Activated CD8-positive, alpha-beta memory T cell treated with anti-CD3 and anti-CD28 coated beads, Interleukin-2, amount 10 ng/mL, durations not matched to agents 7 days and 5 days (primary cell): Measurements from ENCODE around the gene WHRN. TPM values are rescaled to one million over a fixed set of nuclear protein-coding genes. Genes with fewer than 3 reads are reported as not detected.

ENCODE experiments used
- ATAC-seq: fragments of 150-1000 bp; cut with Tn5 transposase; one replicate; pipeline ENCODE4 v1.10.0; 2021; ENCODE audit warnings: moderate library complexity
- CTCF ChIA-PET: fragments of 350-600 bp; sonication (Branson Sonifier 250); formaldehyde crosslinking; loops from one replicate; lab custom pipeline; 2021; ENCODE audit warnings: antibody characterized with exemption; lab: Charles Lee
- DNase-seq: peaks from one replicate; pipeline ENCODE4 v3.0.0-alpha.2; 2020
- H3K27ac Mint-ChIP-seq: one replicate; pipeline ENCODE4 v1.8.0; 2021; ENCODE audit warnings: mild to moderate bottlenecking, mixed read lengths
- H3K27me3 Mint-ChIP-seq: one replicate; pipeline ENCODE4 v1.8.0; 2021; ENCODE audit warnings: mixed read lengths
- H3K36me3 Mint-ChIP-seq: one replicate; pipeline ENCODE4 v1.8.0; 2021; ENCODE audit warnings: mild to moderate bottlenecking, mixed read lengths
- H3K4me1 Mint-ChIP-seq: one replicate; pipeline ENCODE4 v1.8.0; 2021; ENCODE audit warnings: mixed read lengths
- H3K4me3 Mint-ChIP-seq: one replicate; pipeline ENCODE4 v1.8.0; 2021; ENCODE audit warnings: mild to moderate bottlenecking, moderate library complexity, mixed read lengths
- H3K9me3 Mint-ChIP-seq: one replicate; pipeline ENCODE4 v1.8.0; 2022; ENCODE audit warnings: low read depth, mixed read lengths
- total RNA-seq, 2 experiments: library from RNA; stranded (reverse); gene quantifications; one replicate each; pipeline ENCODE4 v1.2.3, GENCODE V29; 2021

Gene WHRN
- total RNA-seq, 2 experiments from 2014 or later: 6.5 to 12.4 TPM

- Mint-ChIP-seq H3K27ac (no peak overlapping the region), H3K27me3 (no peaks in the 10 kb centered on the region), H3K4me3 (no peak overlapping the region), H3K9me3 (no peaks in the 10 kb centered on the region), H3K36me3 (peaks cover 2% of the 10 kb centered on the region), H3K4me1 (peaks cover 19% of the 10 kb centered on the region)
- DNase-seq: no peak
- CTCF ChIA-PET: interaction anchor here (0.6 to 1.5 kb wide), 3 partner anchors 30 to 49 kb away, joined by 3 to 4 read pairs (median 3); no protein-coding TSS in a partner anchor
- ATAC-seq: no peak
Observed at GRCh38 chr9:114454652-114455051, 50.6 kb downstream of the WHRN start.

GRCh38 chr9:114452219-114453165 lies 52.8 kb downstream of the WHRN start:
- Mint-ChIP-seq H3K9me3 (no peaks in the 10 kb centered on the region), H3K36me3 (peaks cover 2% of the 10 kb centered on the region), H3K27me3 (no peaks in the 10 kb centered on the region), H3K4me1 (peaks cover 22% of the 10 kb centered on the region), H3K27ac (peak overlapping the region; percentile 24), H3K4me3 (no peak overlapping the region)
- DNase-seq (no peak), ATAC-seq (no peak)
- CTCF ChIA-PET: interaction anchor here (0.6 to 1.5 kb wide), 2 partner anchors 17 to 201 kb away, joined by 3 read pairs; no protein-coding TSS in a partner anchor

GRCh38 chr9:114451707-114452031 lies 53.6 kb downstream of the WHRN start:
- ATAC-seq (no peak), DNase-seq (no peak)
- Mint-ChIP-seq H3K27ac (no peak overlapping the region), H3K27me3 (no peaks in the 10 kb centered on the region), H3K36me3 (peaks cover 2% of the 10 kb centered on the region), H3K4me3 (no peak overlapping the region), H3K4me1 (peaks cover 23% of the 10 kb centered on the region), H3K9me3 (no peaks in the 10 kb centered on the region)
- CTCF ChIA-PET: interaction anchor here (0.6 to 1.5 kb wide), 2 partner anchors 17 to 202 kb away, joined by 3 read pairs; no protein-coding TSS in a partner anchor

DNA sequence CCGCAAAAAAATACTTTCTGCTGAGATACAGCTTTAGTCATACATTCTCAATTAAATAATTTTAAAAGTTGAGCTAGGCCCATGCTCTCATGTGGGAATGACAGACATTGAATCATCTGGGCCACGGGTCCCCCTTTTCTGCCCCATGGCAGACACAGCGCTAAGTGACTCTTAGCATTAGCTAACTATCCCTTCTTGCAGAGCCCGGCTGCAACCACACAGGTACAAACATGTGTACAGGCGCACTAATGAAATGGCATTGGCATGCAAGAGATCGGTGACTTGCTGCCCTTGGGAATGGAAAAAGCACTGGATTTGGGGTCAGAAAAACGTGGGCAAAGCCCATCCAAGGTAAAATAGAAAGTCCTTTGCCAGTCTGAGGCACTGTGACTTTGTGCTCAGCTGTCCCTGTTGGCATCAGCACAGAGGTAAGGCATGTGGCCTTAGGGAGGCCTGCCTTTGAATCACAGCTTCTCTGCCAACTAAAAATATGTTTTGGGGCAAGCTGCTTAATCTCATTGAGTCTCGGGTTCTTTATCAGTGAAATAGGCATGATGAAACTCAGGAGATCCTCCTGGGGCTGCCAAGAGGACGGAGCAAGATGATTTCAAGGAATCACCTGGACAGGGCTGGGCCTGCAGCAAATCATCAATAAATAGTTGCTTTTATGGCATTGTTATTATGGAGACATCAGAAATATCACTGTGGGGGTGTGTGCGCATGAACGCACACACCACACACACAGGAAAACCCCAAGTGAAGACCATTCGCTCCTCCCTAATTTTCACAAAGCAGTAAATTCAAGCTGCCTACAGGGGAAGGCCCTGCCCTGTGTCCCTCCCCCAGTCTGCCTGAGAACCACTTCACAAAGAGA lies 54.2 kb downstream of the WHRN start:
- peak; percentile 23 for ATAC-seq

DNA sequence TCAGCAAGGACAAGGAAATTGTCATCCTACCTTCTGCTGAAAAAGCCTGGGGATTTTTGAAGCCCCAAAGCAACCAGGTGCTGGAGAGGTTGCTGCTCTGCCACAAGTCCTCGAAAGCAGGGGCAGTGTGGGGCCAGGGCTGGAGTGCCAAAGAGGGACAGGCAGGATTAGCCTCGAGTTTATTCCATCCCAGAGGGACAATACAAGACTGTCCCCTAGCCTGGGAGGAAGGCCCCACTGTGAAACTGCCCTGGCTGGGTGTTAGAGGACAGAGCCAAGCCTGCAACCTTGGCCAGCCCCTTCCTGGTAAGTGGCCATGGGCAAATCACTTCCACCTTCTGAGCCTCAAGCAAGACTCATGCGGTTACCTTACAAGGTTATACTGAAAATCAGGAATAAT lies 55.1 kb downstream of the WHRN start:
- H3K36me3 Mint-ChIP-seq: peaks cover 2% of the 10 kb centered on the region
- H3K27me3 Mint-ChIP-seq: no peaks in the 10 kb centered on the region
- DNase-seq: no peak
- H3K4me3 Mint-ChIP-seq: no peak overlapping the region
- no peak overlapping the region for H3K27ac Mint-ChIP-seq
- CTCF ChIA-PET: interaction anchor here (1.1 kb wide), 1 partner anchor 8 kb away, joined by 3 read pairs; no protein-coding TSS in a partner anchor
- H3K4me1 Mint-ChIP-seq: peaks cover 23% of the 10 kb centered on the region
- no peaks in the 10 kb centered on the region for H3K9me3 Mint-ChIP-seq
- no peak for ATAC-seq

More for the DNA sequence above, 54.2 kb downstream of the WHRN start:
- Mint-ChIP-seq H3K27ac (no peak overlapping the region), H3K4me3 (no peak overlapping the region), H3K36me3 (peaks cover 2% of the 10 kb centered on the region), H3K4me1 (peaks cover 23% of the 10 kb centered on the region), H3K27me3 (no peaks in the 10 kb centered on the region), H3K9me3 (no peaks in the 10 kb centered on the region)
- CTCF ChIA-PET: interaction anchor here (1.1 to 1.5 kb wide), 2 partner anchors 9 to 16 kb away, joined by 3 read pairs; no protein-coding TSS in a partner anchor
- DNase-seq: no peak

DNA sequence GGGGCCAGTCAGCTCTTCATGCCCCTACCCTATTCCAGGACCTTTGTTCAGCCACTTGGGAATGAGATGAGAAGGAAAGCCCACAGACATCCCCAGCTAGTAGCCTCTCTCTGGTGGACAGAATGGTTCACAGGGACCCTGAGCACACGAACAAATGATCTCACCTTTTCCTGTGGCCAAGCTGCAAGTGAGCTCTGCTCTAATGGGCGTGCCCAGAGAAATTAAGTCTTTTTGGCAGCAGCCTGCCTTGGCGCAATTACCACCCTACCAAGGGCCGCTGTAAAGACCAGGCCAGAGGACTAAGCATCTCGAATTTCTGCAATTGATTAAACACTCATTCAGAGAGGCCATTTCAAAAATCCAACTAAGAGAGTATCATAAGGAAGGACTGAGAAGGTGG lies 56.0 kb downstream of the WHRN start:
- Mint-ChIP-seq H3K36me3 (peaks cover 2% of the 10 kb centered on the region), H3K27me3 (no peaks in the 10 kb centered on the region), H3K4me3 (no peak overlapping the region), H3K27ac (no peak overlapping the region), H3K4me1 (peaks cover 23% of the 10 kb centered on the region), H3K9me3 (no peaks in the 10 kb centered on the region)
- ATAC-seq (no peak), DNase-seq (no peak)
- CTCF ChIA-PET: no interaction called here

DNA sequence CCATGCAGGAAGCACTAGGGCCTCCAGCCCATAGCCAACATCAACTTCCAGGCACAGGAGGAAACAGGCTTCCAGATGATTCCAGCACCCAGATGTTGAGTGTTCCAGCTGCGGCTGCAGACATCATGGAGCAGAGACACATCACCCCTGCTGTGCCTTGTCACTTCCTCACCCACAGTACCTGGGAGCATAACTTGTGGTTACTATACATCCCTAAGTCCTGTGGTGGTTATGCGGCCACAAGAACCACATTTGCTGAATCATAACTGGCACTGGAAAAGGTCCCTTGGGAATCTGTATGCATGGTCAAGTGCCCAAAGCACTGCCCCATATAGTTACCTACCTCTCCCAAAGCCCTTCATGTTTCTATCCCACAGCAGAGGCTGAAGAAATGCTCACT lies 56.6 kb downstream of the WHRN start:
- Mint-ChIP-seq H3K4me1 (peaks cover 23% of the 10 kb centered on the region), H3K9me3 (peaks cover under 1% of the 10 kb centered on the region), H3K4me3 (no peak overlapping the region), H3K27ac (no peak overlapping the region), H3K27me3 (no peaks in the 10 kb centered on the region), H3K36me3 (peaks cover 2% of the 10 kb centered on the region)
- DNase-seq (no peak), ATAC-seq (no peak)
- CTCF ChIA-PET: no interaction called here

DNA sequence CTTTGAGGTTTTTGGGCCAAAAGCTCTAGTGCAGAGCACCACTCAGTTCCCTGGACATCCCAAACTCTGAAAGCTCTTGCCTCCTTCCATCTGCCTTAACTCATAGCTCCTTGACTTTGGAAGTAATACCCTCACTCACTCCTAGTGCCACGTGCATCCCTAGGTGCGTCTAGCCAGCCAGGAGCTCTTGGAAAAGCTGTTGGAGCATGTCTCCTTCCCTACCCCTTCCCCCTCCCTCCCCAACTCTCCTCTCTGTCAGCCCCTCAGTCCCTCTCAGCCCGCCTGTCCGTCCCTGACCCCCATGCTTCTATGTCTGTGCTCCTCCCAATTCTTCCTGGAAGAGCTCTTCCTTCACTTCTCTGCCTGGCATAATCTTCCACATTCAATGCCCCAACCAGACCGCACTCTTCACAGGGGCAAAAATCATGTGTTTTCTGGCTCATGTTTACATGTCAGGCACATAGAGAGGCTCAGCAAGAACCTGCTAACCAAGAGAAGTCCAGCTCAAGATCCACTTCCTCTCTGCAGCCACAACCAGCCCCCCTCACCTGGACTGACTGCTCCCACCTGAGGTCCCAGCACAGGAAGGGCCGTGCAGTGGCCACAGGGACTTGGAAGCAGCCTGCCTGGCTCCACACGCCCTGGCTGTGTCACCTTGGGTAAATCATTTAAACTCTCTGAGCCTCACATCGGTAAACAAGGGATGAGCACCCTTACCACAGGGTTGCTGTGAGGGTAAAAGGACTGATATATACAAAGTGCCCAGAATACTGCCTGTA lies 58.4 kb downstream of the WHRN start:
- Mint-ChIP-seq H3K27me3 (no peaks in the 10 kb centered on the region), H3K9me3 (peaks cover 5% of the 10 kb centered on the region), H3K27ac (no peak overlapping the region), H3K4me3 (no peak overlapping the region), H3K4me1 (peaks cover 12% of the 10 kb centered on the region), H3K36me3 (no peaks in the 10 kb centered on the region)
- DNase-seq (no peak), ATAC-seq (no peak)
- CTCF ChIA-PET: interaction anchor here (1.2 to 1.3 kb wide), 2 partner anchors 12 to 207 kb away, joined by 3 to 5 read pairs; no protein-coding TSS in a partner anchor

DNA sequence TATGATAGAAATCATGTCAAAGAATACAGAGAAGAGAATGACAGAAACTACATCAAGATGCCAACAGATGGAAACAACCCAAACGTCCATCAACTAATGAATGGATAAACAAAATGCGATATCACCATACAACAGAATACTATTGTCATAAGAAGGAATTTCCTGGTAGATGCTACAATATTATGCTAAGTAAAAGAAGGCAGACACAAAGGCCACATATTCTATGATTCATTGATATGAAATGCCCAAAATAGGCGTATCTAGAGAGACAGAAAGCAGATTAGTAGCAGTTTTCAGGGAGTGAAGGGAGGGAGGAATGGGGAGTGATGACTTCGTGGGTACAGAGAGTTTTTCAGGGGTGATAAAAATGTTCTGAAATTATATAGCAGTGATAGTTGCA lies 59.2 kb downstream of the WHRN start:
- Mint-ChIP-seq H3K27me3 (no peaks in the 10 kb centered on the region), H3K4me3 (no peak overlapping the region), H3K27ac (no peak overlapping the region), H3K4me1 (peaks cover 4% of the 10 kb centered on the region), H3K36me3 (no peaks in the 10 kb centered on the region), H3K9me3 (peaks cover 5% of the 10 kb centered on the region)
- CTCF ChIA-PET: interaction anchor here (1.2 to 1.3 kb wide), 2 partner anchors 11 to 208 kb away, joined by 3 to 5 read pairs; no protein-coding TSS in a partner anchor
- ATAC-seq (no peak), DNase-seq (no peak)

GRCh38 chr9:114445616-114446015 lies 59.7 kb downstream of the WHRN start:
- DNase-seq (no peak), ATAC-seq (no peak)
- CTCF ChIA-PET: no interaction called here
- H3K27me3 Mint-ChIP-seq: no peaks in the 10 kb centered on the region
- no peaks in the 10 kb centered on the region for H3K36me3 Mint-ChIP-seq
- no peak overlapping the region for H3K27ac Mint-ChIP-seq
- H3K4me3 Mint-ChIP-seq: no peak overlapping the region
- H3K4me1 Mint-ChIP-seq: peaks cover 4% of the 10 kb centered on the region
- H3K9me3 Mint-ChIP-seq: peaks cover 5% of the 10 kb centered on the region

DNA sequence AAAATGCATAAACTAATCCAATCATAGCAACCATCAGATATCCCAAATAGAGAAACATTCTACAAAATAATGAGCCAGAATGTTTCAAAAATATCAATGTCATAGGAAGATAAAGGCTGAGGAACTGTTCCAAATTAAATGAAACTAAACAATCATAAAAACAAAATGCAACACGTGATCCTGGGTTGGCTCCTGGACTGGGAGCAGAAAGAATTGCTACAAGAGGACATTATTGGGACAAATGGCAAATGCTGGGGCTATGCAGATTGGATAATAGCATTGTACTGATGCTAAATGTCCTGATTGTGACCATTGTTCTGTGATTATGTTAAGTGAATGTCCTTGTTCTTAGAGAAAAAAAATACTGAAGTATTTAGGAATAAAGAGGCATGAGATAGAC lies 63.3 kb downstream of the WHRN start:
- Mint-ChIP-seq H3K36me3 (no peaks in the 10 kb centered on the region), H3K27me3 (no peaks in the 10 kb centered on the region), H3K4me3 (no peak overlapping the region), H3K27ac (no peak overlapping the region), H3K4me1 (no peaks in the 10 kb centered on the region), H3K9me3 (peaks cover 5% of the 10 kb centered on the region)
- CTCF ChIA-PET: interaction anchor here (1.2 kb wide), 1 partner anchor 8 kb away, joined by 3 read pairs; no protein-coding TSS in a partner anchor
- ATAC-seq (no peak), DNase-seq (no peak)

DNA sequence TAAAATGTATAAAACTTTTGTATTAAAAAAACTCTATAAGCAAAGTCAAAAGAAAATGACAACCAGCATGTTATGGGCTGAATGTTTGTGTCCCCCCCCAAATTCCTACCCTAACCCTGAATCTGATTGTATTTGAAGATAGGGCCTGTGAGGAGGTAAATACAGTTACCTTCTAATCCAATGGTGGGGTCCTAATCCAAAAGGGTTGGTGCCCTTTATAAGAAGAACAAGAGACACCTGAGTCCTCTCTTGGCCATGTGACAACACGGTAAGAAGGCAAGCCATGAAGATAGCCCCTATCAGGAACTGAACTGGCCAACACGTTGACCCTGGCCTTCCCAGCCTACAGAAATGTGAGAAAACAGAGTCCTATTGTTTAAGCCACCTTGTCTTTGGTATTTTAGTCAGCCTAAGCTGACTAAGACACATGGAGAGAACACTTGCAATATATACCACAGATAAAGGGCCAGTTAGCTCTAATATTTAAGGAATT lies 67.8 kb downstream of the WHRN start:
- no peaks in the 10 kb centered on the region for H3K36me3 Mint-ChIP-seq
- H3K27ac Mint-ChIP-seq: no peak overlapping the region
- CTCF ChIA-PET: interaction anchor here (7.6 kb wide), 1 partner anchor 217 kb away, joined by 60 read pairs; no protein-coding TSS in a partner anchor
- peaks cover 5% of the 10 kb centered on the region for H3K4me1 Mint-ChIP-seq
- no peaks in the 10 kb centered on the region for H3K9me3 Mint-ChIP-seq
- no peak for DNase-seq
- no peak overlapping the region for H3K4me3 Mint-ChIP-seq
- ATAC-seq: no peak
- no peaks in the 10 kb centered on the region for H3K27me3 Mint-ChIP-seq
